GM23248 (cell line): ENCODE results near the gene OR2T29.

Experiments
- EZH2 ChIP-seq: fragments of 200-600 bp; sonication (generic); IDR thresholded peaks from 2 replicates; pipeline ENCODE4 v1.6.1; 2018; ENCODE audit warnings: antibody characterized with exemption, mild to moderate bottlenecking; ENCODE audit not compliant: insufficient read depth, poor library complexity, severe bottlenecking
- EZH2phosphoT487 ChIP-seq: fragments of 200-600 bp; sonication (generic); IDR thresholded peaks from 2 replicates; pipeline ENCODE4 v1.6.1; 2018; ENCODE audit warnings: antibody characterized with exemption, moderate library complexity, mild to moderate bottlenecking, low read depth; ENCODE audit not compliant: insufficient read depth

GRCh38 chr1:248596615-248597014, 34.0 kb upstream of the OR2T29 start:
- TF ChIP-seq EZH2phosphoT487 (no peak), EZH2 (no peak)
